Hepatocyte (in vitro differentiated cells): ENCODE data around the gene FAM193A. TPM values are rescaled to one million over a fixed set of nuclear protein-coding genes. Genes with fewer than 3 reads are reported as not detected.

Experiments
- DNase-seq: peaks from one replicate; pipeline ENCODE4 v3.0.0-alpha.2; 2016; ENCODE audit warnings: low spot score
- H2AFZ ChIP-seq: fragments of 200-600 bp; sonication (generic); 2 replicates; pipeline ENCODE4 v1.6.0; 2016; ENCODE audit warnings: antibody characterized with exemption, mild to moderate bottlenecking
- H3K27ac ChIP-seq: fragments of 200-600 bp; sonication (generic); 2 replicates; pipeline ENCODE4 v1.5.1; 2016; ENCODE audit warnings: mild to moderate bottlenecking
- H3K27me3 ChIP-seq: fragments of 200-600 bp; sonication (generic); 2 replicates; pipeline ENCODE4 v1.6.1; 2016
- H3K36me3 ChIP-seq: fragments of 200-600 bp; sonication (generic); replicated peaks from 2 replicates; pipeline ENCODE4 v1.5.1; 2016; ENCODE audit warnings: low read depth; ENCODE audit not compliant: insufficient read depth
- H3K4me1 ChIP-seq: fragments of 200-600 bp; sonication (generic); 2 replicates; pipeline ENCODE4 v1.5.1; 2016; ENCODE audit warnings: mild to moderate bottlenecking, moderate library complexity; ENCODE audit not compliant: insufficient read depth
- H3K4me2 ChIP-seq: fragments of 200-600 bp; sonication (generic); 2 replicates; pipeline ENCODE4 v1.6.0; 2016
- H3K4me3 ChIP-seq: fragments of 200-600 bp; sonication (generic); 2 replicates; pipeline ENCODE4 v1.5.1; 2016; ENCODE audit warnings: mild to moderate bottlenecking
- H3K79me2 ChIP-seq: fragments of 200-600 bp; sonication (generic); 2 replicates; pipeline ENCODE4 v1.6.0; 2017; ENCODE audit warnings: mild to moderate bottlenecking
- H3K9me2 ChIP-seq: fragments of 200-600 bp; sonication (generic); replicated peaks from 2 replicates; pipeline ENCODE4 v1.6.0; 2017; ENCODE audit warnings: mild to moderate bottlenecking; ENCODE audit not compliant: insufficient read depth
- H3K9me3 ChIP-seq: fragments of 200-600 bp; sonication (generic); 2 replicates; pipeline ENCODE4 v1.5.1; 2016; ENCODE audit warnings: low read depth, mild to moderate bottlenecking
- H4K20me1 ChIP-seq: fragments of 200-600 bp; sonication (generic); 2 replicates; pipeline ENCODE4 v1.6.0; 2016; ENCODE audit warnings: mild to moderate bottlenecking; ENCODE audit not compliant: insufficient read depth, poor library complexity, severe bottlenecking
- CTCF ChIP-seq: fragments of 200-600 bp; sonication (generic); IDR thresholded peaks from 2 replicates; pipeline ENCODE4 v1.5.1; 2016; ENCODE audit warnings: antibody characterized with exemption, mild to moderate bottlenecking; ENCODE audit not compliant: poor library complexity
- EZH2 ChIP-seq: fragments of 200-600 bp; sonication (generic); IDR thresholded peaks from 2 replicates; pipeline ENCODE4 v1.6.1; 2016; ENCODE audit warnings: antibody characterized with exemption, mild to moderate bottlenecking, borderline replicate concordance
- EZH2phosphoT487 ChIP-seq: fragments of 200-600 bp; sonication (generic); IDR thresholded peaks from one replicate; pipeline ENCODE4 v1.6.1; 2018; ENCODE audit warnings: antibody characterized with exemption, mild to moderate bottlenecking, low read depth, moderate library complexity; ENCODE audit not compliant: unreplicated experiment, severe bottlenecking
- WGBS: methylation state at CpG from one replicate; pipeline ENCODE4 v1.1.6; 2016; ENCODE audit warnings: low lambda C conversion rate; ENCODE audit errors: missing lambda C conversion rate; 5-methylcytosine and 5-hydroxymethylcytosine counted together
- polyA plus RNA-seq: library from polyadenylated mRNA; unstranded; fragments of >200 nt; fragmentation: Nextera tagmentation; extraction: Ambion mirVana; gene quantifications from 2 replicates; pipeline ENCODE4 v1.2.1, GENCODE V29; 2016
- total RNA-seq: library from RNA; depleted of rRNA; stranded (reverse); fragments of >200 nt; gene quantifications from 2 replicates; pipeline ENCODE4 v1.2.3, GENCODE V29; 2014

The FAM193A gene
- total and polyA plus RNA-seq, 2 experiments from 2014 or later = 11.4 to 15.8 TPM

- no peaks in the 10 kb centered on the region for H3K36me3 ChIP-seq
- WGBS = 89% methylated on average over 14 of the region's 14 CpGs
- H3K27ac ChIP-seq = no peak overlapping the region
- no peak overlapping the region for H2AFZ ChIP-seq
- no peak overlapping the region for H3K4me2 ChIP-seq
- TF ChIP-seq EZH2phosphoT487 (no peak), EZH2 (no peak), CTCF (no peak)
- H4K20me1 ChIP-seq = no peaks in the 10 kb centered on the region
- no peaks in the 10 kb centered on the region for H3K27me3 ChIP-seq
- no peaks in the 10 kb centered on the region for H3K9me3 ChIP-seq
- no peaks in the 10 kb centered on the region for H3K4me1 ChIP-seq
- H3K79me2 ChIP-seq = no peaks in the 10 kb centered on the region
- no peaks in the 10 kb centered on the region for H3K9me2 ChIP-seq
- H3K4me3 ChIP-seq = no peak overlapping the region
- DNase-seq = no peak
Observed at GRCh38 chr4:2652415-2653160, 116.1 kb downstream of the FAM193A start.

- WGBS = 75% methylated on average over 8 of the region's 8 CpGs
- H3K9me3 ChIP-seq = no peaks in the 10 kb centered on the region
- H3K4me1 ChIP-seq = no peaks in the 10 kb centered on the region
- peak; percentile 19 for DNase-seq
- H3K27me3 ChIP-seq = no peaks in the 10 kb centered on the region
- peak overlapping the region; percentile 45 for H3K27ac ChIP-seq
- H3K4me3 ChIP-seq = no peak overlapping the region
- H3K36me3 ChIP-seq = no peaks in the 10 kb centered on the region
- H3K9me2 ChIP-seq = no peaks in the 10 kb centered on the region
- no peak overlapping the region for H2AFZ ChIP-seq
- no peak overlapping the region for H3K4me2 ChIP-seq
- no peaks in the 10 kb centered on the region for H4K20me1 ChIP-seq
- TF ChIP-seq CTCF (no peak), EZH2phosphoT487 (no peak), EZH2 (no peak)
- H3K79me2 ChIP-seq = peaks cover 11% of the 10 kb centered on the region
Observed at GRCh38 chr4:2660596-2661211, 124.3 kb downstream of the FAM193A start.

GRCh38 chr4:2662598-2662997 lies 126.2 kb downstream of the FAM193A start:
- no peak overlapping the region for H3K27ac ChIP-seq
- H2AFZ ChIP-seq = no peak overlapping the region
- peaks cover 7% of the 10 kb centered on the region for H4K20me1 ChIP-seq
- DNase-seq = no peak
- peaks cover 5% of the 10 kb centered on the region for H3K4me1 ChIP-seq
- H3K36me3 ChIP-seq = no peaks in the 10 kb centered on the region
- no peaks in the 10 kb centered on the region for H3K9me2 ChIP-seq
- peaks cover 25% of the 10 kb centered on the region for H3K79me2 ChIP-seq
- TF ChIP-seq EZH2 (no peak), CTCF (no peak), EZH2phosphoT487 (no peak)
- H3K4me3 ChIP-seq = no peak overlapping the region
- H3K27me3 ChIP-seq = no peaks in the 10 kb centered on the region
- no peaks in the 10 kb centered on the region for H3K9me3 ChIP-seq
- no peak overlapping the region for H3K4me2 ChIP-seq
- WGBS = 95% methylated on average over 4 of the region's 4 CpGs
